Measurements from ENCODE around the gene ARL6IP4. TPM values are rescaled to one million over a fixed set of nuclear protein-coding genes. Genes with fewer than 3 reads are reported as not detected.

ARL6IP4 gene
- total RNA-seq, 1 donor from 2014 or later: 83.8 TPM

- H3K27me3 ChIP-seq: no peaks in the 10 kb centered on the region
- Mint-ChIP-seq H3K27ac (no peak overlapping the region), H3K27me3 (ENCODE audit: insufficient read depth, low read depth) (peaks cover 5% of the 10 kb centered on the region), H3K36me3 (no peaks in the 10 kb centered on the region), H3K4me1 (peaks cover 14% of the 10 kb centered on the region), H3K9me3 (no peaks in the 10 kb centered on the region), H3K4me3 (no peak overlapping the region)
- H3K9me3 ChIP-seq (ENCODE audit: low read depth): no peaks in the 10 kb centered on the region
- no peaks in the 10 kb centered on the region for H3K36me3 ChIP-seq
- TF ChIP-seq EZH2 (IDR thresholded peaks at IDR 0.05) (no peak), CTCF (IDR thresholded peaks at IDR 0.05) (no peak), EZH2phosphoT487 (IDR thresholded peaks at IDR 0.05) (no peak)
- H3K79me2 ChIP-seq (ENCODE audit: low read depth): no peaks in the 10 kb centered on the region
- no peak overlapping the region for H3K4me3 ChIP-seq
- peaks cover 19% of the 10 kb centered on the region for H4K20me1 ChIP-seq (ENCODE audit: low read depth)
- no peak overlapping the region for H3K9ac ChIP-seq
- H3F3A ChIP-seq (ENCODE audit: low read depth): peaks cover 14% of the 10 kb centered on the region
- peaks cover 12% of the 10 kb centered on the region for H3K4me1 ChIP-seq
- no peak for DNase-seq (ENCODE audit: low spot score)
- H2AFZ ChIP-seq (replicated peaks): no peak overlapping the region
- H3K4me2 ChIP-seq: no peak overlapping the region
- no peak overlapping the region for H3K27ac ChIP-seq
Measured at GRCh38 chr12:122961531-122962329, 18.8 kb upstream of the ARL6IP4 start.

- Histone ChIP-seq H4K20me1 (ENCODE audit: low read depth) (peaks cover 19% of the 10 kb centered on the region), H3F3A (ENCODE audit: low read depth) (peaks cover 19% of the 10 kb centered on the region), H3K9me3 (ENCODE audit: low read depth) (no peaks in the 10 kb centered on the region), H3K27me3 (no peaks in the 10 kb centered on the region), H3K4me3 (no peak overlapping the region), H3K4me1 (peaks cover 12% of the 10 kb centered on the region), H3K27ac (no peak overlapping the region), H3K36me3 (no peaks in the 10 kb centered on the region), H3K79me2 (ENCODE audit: low read depth) (no peaks in the 10 kb centered on the region), H3K4me2 (no peak overlapping the region), H3K9ac (no peak overlapping the region), H2AFZ (replicated peaks) (no peak overlapping the region)
- Mint-ChIP-seq H3K27me3 (ENCODE audit: insufficient read depth, low read depth) (peaks cover 11% of the 10 kb centered on the region), H3K27ac (no peak overlapping the region), H3K36me3 (no peaks in the 10 kb centered on the region), H3K4me1 (peaks cover 14% of the 10 kb centered on the region), H3K4me3 (no peak overlapping the region), H3K9me3 (no peaks in the 10 kb centered on the region)
- TF ChIP-seq CTCF (IDR thresholded peaks at IDR 0.05): no peak
- no peak for TF ChIP-seq EZH2 (IDR thresholded peaks at IDR 0.05)
- TF ChIP-seq EZH2phosphoT487 (IDR thresholded peaks at IDR 0.05): no peak
- DNase-seq (ENCODE audit: low spot score): no peak
Measured at GRCh38 chr12:122963941-122964265, 16.6 kb upstream of the ARL6IP4 start.

- H3K4me3 ChIP-seq: no peak overlapping the region
- peak overlapping the region; percentile 18 for H3K27ac Mint-ChIP-seq
- H3K79me2 ChIP-seq (ENCODE audit: low read depth): no peaks in the 10 kb centered on the region
- H4K20me1 ChIP-seq (ENCODE audit: low read depth): peaks cover 19% of the 10 kb centered on the region
- TF ChIP-seq CTCF (IDR thresholded peaks at IDR 0.05) (no peak), EZH2phosphoT487 (IDR thresholded peaks at IDR 0.05) (no peak), EZH2 (IDR thresholded peaks at IDR 0.05) (no peak)
- H2AFZ ChIP-seq (replicated peaks): no peak overlapping the region
- peaks cover 12% of the 10 kb centered on the region for H3K4me1 ChIP-seq
- no peak overlapping the region for H3K4me2 ChIP-seq
- H3K4me1 Mint-ChIP-seq: peaks cover 14% of the 10 kb centered on the region
- no peaks in the 10 kb centered on the region for H3K36me3 Mint-ChIP-seq
- peaks cover 11% of the 10 kb centered on the region for H3K27me3 Mint-ChIP-seq (ENCODE audit: insufficient read depth, low read depth)
- DNase-seq (ENCODE audit: low spot score): peak; percentile 21
- H3K9me3 Mint-ChIP-seq: no peaks in the 10 kb centered on the region
- H3F3A ChIP-seq (ENCODE audit: low read depth): peaks cover 19% of the 10 kb centered on the region
- no peak overlapping the region for H3K27ac ChIP-seq
- no peaks in the 10 kb centered on the region for H3K9me3 ChIP-seq (ENCODE audit: low read depth)
- no peak overlapping the region for H3K9ac ChIP-seq
- H3K27me3 ChIP-seq: no peaks in the 10 kb centered on the region
- no peaks in the 10 kb centered on the region for H3K36me3 ChIP-seq
- H3K4me3 Mint-ChIP-seq: peak overlapping the region; percentile 80
Measured at GRCh38 chr12:122964439-122965257, 15.8 kb upstream of the ARL6IP4 start.

Data from neural progenitor cell (in vitro differentiated cells).